Hippocampal formation (tissue), 2 donors: Measurements from ENCODE around the gene PITPNM3.
A peak's percentile ranks its signal among the peaks of the same experiment; 100 is the strongest.
"Not testable (repeated sequence)": the region's sequence is repeated elsewhere in the genome, so short reads cannot be mapped to it uniquely, and the experiment has no call there.

ENCODE experiments used
- DNase-seq, 2 donors: peaks; one replicate each; lab custom pipeline; 2025; lab: John Stamatoyannopoulos, UW

Gene PITPNM3

GRCh38 chr17:6556121-6557039, at the start of gene PITPNM3:
PITPNM3 (minus strand) TSS chr17:6556555; CDS start chr17:6556406, 149 bp downstream.
- DNase-seq = no peak

- no peak for DNase-seq
Observed at GRCh38 chr17:6605142-6605541, 48.8 kb upstream of the PITPNM3 start.

GRCh38 chr17:6603744-6604325, 47.5 kb upstream of the PITPNM3 start:
- no peak for DNase-seq

GRCh38 chr17:6602141-6602540, 45.8 kb upstream of the PITPNM3 start:
- DNase-seq = no peak

- peak in 1 of 2 donors; percentile 71 for DNase-seq
Observed at GRCh38 chr17:6599364-6599763, 43.0 kb upstream of the PITPNM3 start.

GRCh38 chr17:6597727-6598126, 41.4 kb upstream of the PITPNM3 start:
- no peak for DNase-seq

- no peak for DNase-seq
Observed at GRCh38 chr17:6596941-6597340, 40.6 kb upstream of the PITPNM3 start.

GRCh38 chr17:6596511-6596910, 40.2 kb upstream of the PITPNM3 start:
- DNase-seq = no peak

- DNase-seq = no peak
Observed at GRCh38 chr17:6596081-6596480, 39.7 kb upstream of the PITPNM3 start.

- not testable (repeated sequence) for DNase-seq
Observed at GRCh38 chr17:6593371-6593770, 37.0 kb upstream of the PITPNM3 start.

GRCh38 chr17:6592173-6592572, 35.8 kb upstream of the PITPNM3 start:
- no peak for DNase-seq

GRCh38 chr17:6591599-6592158, 35.3 kb upstream of the PITPNM3 start:
- DNase-seq = no peak

- DNase-seq = no peak
Observed at GRCh38 chr17:6589266-6589946, 33.1 kb upstream of the PITPNM3 start.

- no peak for DNase-seq
Observed at GRCh38 chr17:6588165-6588564, 31.8 kb upstream of the PITPNM3 start.

GRCh38 chr17:6587310-6587709, 31.0 kb upstream of the PITPNM3 start:
- no peak for DNase-seq

- DNase-seq = no peak
Observed at GRCh38 chr17:6583411-6583810, 27.1 kb upstream of the PITPNM3 start.

GRCh38 chr17:6580625-6581024, 24.3 kb upstream of the PITPNM3 start:
- DNase-seq = no peak

- DNase-seq = no peak
Observed at GRCh38 chr17:6578491-6578890, 22.1 kb upstream of the PITPNM3 start.

- DNase-seq = no peak
Observed at GRCh38 chr17:6577686-6578263, 21.4 kb upstream of the PITPNM3 start.

GRCh38 chr17:6576038-6576785, 19.9 kb upstream of the PITPNM3 start:
- no peak for DNase-seq

GRCh38 chr17:6575596-6575988, 19.2 kb upstream of the PITPNM3 start:
- no peak for DNase-seq
